Thymus (tissue), 14 donors: Measurements from ENCODE around the gene OR51B5. TPM values are rescaled to one million over a fixed set of nuclear protein-coding genes. Genes with fewer than 3 reads are reported as not detected.

Experiments used
- DNase-seq, 9 donors: peaks; one replicate each; pipeline ENCODE4 v3.0.0-alpha.2; 2013; ENCODE audit warnings: low spot score in 9 of 9, low read depth in 6 of 9, missing footprints in 1 of 9
- H3K27ac ChIP-seq, 2 donors: one replicate each; pipeline ENCODE4 v1.5.1; 2013; ENCODE audit warnings: control low read depth in 1 of 2, low read depth in 1 of 2, low read length in 1 of 2, mild to moderate bottlenecking in 1 of 2, moderate library complexity in 1 of 2
- H3K27me3 ChIP-seq, 2 donors: one replicate each; pipeline ENCODE4 v1.5.1; 2013; ENCODE audit warnings: low read length in 1 of 2; ENCODE audit not compliant: control insufficient read depth in 2 of 2, insufficient read depth in 1 of 2
- H3K36me3 ChIP-seq, 2 donors: one replicate each; pipeline ENCODE4 v1.5.1; 2013; ENCODE audit warnings: low read length in 1 of 2, mild to moderate bottlenecking in 1 of 2, moderate library complexity in 1 of 2; ENCODE audit not compliant: control insufficient read depth in 2 of 2, insufficient read depth in 2 of 2
- H3K4me1 ChIP-seq, 2 donors: one replicate each; pipeline ENCODE4 v1.5.1; 2013; ENCODE audit warnings: low read length in 2 of 2; ENCODE audit not compliant: control insufficient read depth in 2 of 2, insufficient read depth in 2 of 2
- H3K4me3 ChIP-seq, 2 donors: one replicate each; pipeline ENCODE4 v1.5.1; 2013; ENCODE audit warnings: low read length in 2 of 2, control low read depth in 1 of 2, mild to moderate bottlenecking in 1 of 2
- H3K9me3 ChIP-seq, 2 donors: one replicate each; pipeline ENCODE4 v1.5.1; 2013; ENCODE audit warnings: low read length in 1 of 2, mild to moderate bottlenecking in 1 of 2; ENCODE audit not compliant: control insufficient read depth in 2 of 2, insufficient read depth in 1 of 2
- WGBS: extraction: QIAGEN DNeasy Blood & Tissue Kit; methylation state at CpG from one replicate; pipeline ENCODE4 v1.1.7; 2013; 5-methylcytosine and 5-hydroxymethylcytosine counted together
- long read RNA-seq, 10 donors: transcript quantifications; one replicate each; lab custom pipeline, GENCODE V29; 2026
- polyA plus RNA-seq: library from polyadenylated mRNA; stranded (reverse); fragments of 200-250 nt; gene quantifications from one replicate; pipeline ENCODE4 v1.2.3, GENCODE V29; 2013
- total RNA-seq: library from RNA; stranded (reverse); fragments of 120-200 nt; gene quantifications from one replicate; pipeline ENCODE4 v1.2.4, GENCODE V29; 2013
- donor health status: healthy.

Gene OR51B5, protein sequence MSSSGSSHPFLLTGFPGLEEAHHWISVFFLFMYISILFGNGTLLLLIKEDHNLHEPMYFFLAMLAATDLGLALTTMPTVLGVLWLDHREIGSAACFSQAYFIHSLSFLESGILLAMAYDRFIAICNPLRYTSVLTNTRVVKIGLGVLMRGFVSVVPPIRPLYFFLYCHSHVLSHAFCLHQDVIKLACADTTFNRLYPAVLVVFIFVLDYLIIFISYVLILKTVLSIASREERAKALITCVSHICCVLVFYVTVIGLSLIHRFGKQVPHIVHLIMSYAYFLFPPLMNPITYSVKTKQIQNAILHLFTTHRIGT
- total RNA-seq (0.14 TPM), polyA plus RNA-seq (0.21 TPM)
- long read RNA-seq, donor 1, result 0 reads
- long read RNA-seq, donor 2, result 0 reads
- long read RNA-seq, donor 3, result 0 reads
- long read RNA-seq, donor 4, result 0 reads
- long read RNA-seq, donor 5, result 0 reads
- long read RNA-seq, donor 6, result 0 reads
- long read RNA-seq, donor 7, result 0 reads
- long read RNA-seq, donor 8, result 0 reads
- long read RNA-seq, donor 9, result 0 reads
- long read RNA-seq, donor 10, result 0 reads

DNA sequence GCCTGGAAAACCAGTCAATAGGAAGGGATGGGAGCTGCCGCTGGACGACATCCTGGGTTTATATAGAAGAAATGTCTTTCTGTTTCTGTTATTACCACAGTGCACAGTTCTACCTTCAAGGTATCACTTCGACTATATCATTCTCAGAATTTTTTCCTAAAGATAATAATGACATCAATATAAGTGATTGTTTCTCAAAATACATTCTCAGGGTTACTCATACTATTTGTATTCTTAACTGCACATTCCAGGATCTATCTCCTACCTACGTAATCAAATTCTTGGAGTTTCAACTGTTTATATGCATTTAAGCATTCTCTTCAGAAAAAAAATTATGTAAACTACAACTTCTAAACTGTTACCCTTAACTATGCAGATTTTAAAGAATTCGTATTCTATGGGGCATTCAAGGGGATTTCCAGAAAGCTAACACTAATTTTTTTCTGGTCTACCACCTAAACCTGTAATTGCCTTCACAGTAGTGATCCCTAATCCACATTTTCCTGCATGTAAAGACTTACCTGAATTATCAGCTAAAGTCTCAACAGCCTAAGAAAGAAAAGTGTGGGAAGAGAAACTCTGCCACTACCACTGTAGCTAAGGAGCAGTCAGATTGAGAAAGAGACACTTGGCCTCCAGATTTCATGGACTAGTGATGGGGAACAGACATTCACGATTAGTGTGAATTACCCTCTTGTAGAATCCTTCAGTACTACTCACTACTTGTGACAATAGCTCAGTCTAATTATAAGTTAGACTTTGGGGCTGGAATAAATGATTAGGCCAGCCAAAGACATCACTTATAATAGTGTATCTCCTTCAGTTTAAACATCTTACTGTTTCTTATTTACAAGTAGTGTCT, at the start of gene OR51B5:
Gene OR51B5, minus strand, starts transcription at position 51 of the 862 bp plus-strand sequence. Its CDS starts 0 bp downstream, at position 51.
- DNase-seq, result no peak
- no peak within 1 kb of the TSS for H3K4me3 ChIP-seq
- H3K4me1 ChIP-seq, result no peaks in the 10 kb centered on the region
- H3K27me3 ChIP-seq, result no peaks in the 10 kb centered on the region
- H3K36me3 ChIP-seq, result no peaks in the 10 kb centered on the region
- H3K27ac ChIP-seq, result no peak within 1 kb of the TSS
- 92% methylated on average over 6 of the region's 6 CpGs for WGBS
- no peaks in the 10 kb centered on the region for H3K9me3 ChIP-seq

DNA sequence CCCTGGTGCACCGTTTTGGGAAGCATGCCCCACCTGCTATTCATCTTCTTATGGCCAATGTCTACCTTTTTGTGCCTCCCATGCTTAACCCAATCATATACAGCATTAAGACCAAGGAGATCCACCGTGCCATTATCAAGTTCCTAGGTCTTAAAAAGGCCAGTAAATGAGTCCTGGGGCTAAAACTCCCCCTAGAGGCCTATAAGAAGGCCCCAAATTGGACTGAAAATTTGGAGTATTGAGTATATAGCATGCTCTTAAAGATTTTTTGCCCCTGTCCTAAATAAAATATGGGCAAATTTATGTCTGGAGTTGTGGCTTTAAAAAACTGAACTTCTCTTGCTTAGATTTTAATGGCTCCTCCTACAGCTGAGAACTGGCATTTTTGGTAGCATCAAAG, 46.9 kb upstream of the OR51B5 start:
- DNase-seq, result no peak
- Histone ChIP-seq H3K4me1 (no peaks in the 10 kb centered on the region), H3K36me3 (no peaks in the 10 kb centered on the region), H3K9me3 (no peaks in the 10 kb centered on the region), H3K4me3 (no peak overlapping the region), H3K27me3 (no peaks in the 10 kb centered on the region), H3K27ac (no peak overlapping the region)
- 92% methylated on average over 2 of the region's 2 CpGs for WGBS

DNA sequence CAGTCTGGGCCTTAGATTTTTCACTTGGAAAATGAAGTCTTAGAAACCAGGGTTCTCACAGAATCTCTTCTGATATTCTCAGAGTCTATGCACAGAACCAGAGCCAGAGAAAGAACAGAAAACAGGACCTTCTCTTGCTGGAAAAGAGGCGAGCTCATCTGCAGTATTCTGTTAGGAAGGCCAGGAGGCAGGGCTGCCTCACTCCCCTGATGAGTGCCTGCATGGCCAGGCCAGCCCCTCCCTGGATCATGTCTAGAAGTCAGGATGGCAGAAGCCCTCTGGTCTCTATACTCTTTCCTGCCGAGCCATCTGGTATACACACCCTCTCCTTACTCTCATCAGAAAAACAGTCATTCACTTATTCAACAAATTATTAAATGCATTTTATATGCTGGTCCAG, 41.0 kb upstream of the OR51B5 start:
- 92% methylated on average over 2 of the region's 2 CpGs for WGBS
- no peaks in the 10 kb centered on the region for H3K36me3 ChIP-seq
- H3K4me3 ChIP-seq, result no peak overlapping the region
- no peak for DNase-seq
- H3K27ac ChIP-seq, result no peak overlapping the region
- H3K4me1 ChIP-seq, result no peaks in the 10 kb centered on the region
- no peaks in the 10 kb centered on the region for H3K9me3 ChIP-seq
- no peaks in the 10 kb centered on the region for H3K27me3 ChIP-seq

DNA sequence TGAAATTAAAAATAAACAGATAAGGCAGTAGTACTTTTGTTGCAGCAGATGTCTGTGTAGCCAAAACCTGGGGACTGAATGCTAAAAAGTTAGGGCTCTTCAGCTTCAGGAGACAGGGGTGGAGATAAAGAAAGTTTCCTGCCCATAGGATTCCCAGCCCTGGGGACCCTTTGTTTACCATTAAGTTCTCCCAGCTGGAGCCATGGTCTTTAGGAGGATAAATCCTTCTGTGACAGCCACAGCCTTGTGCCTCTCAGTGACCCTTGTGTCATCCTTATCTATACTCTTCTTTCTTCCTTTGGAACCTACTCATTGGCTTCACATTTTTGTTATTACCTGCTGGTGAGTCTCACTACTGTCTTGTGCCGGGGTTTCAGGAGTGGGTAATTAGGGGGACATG, 40.3 kb upstream of the OR51B5 start, which contains the start of gene OR51M1:
Gene OR51M1, plus strand, starts transcription at position 237 of the 400 bp plus-strand sequence. CDS start 5,587 bp downstream, outside the sequence.
- Histone ChIP-seq H3K4me3 (no peak within 1 kb of the TSS), H3K9me3 (no peaks in the 10 kb centered on the region), H3K4me1 (no peaks in the 10 kb centered on the region), H3K27me3 (no peaks in the 10 kb centered on the region), H3K36me3 (no peaks in the 10 kb centered on the region), H3K27ac (no peak within 1 kb of the TSS)
- no peak for DNase-seq
- WGBS, result 90% methylated on average over 1 of the region's 1 CpG

DNA sequence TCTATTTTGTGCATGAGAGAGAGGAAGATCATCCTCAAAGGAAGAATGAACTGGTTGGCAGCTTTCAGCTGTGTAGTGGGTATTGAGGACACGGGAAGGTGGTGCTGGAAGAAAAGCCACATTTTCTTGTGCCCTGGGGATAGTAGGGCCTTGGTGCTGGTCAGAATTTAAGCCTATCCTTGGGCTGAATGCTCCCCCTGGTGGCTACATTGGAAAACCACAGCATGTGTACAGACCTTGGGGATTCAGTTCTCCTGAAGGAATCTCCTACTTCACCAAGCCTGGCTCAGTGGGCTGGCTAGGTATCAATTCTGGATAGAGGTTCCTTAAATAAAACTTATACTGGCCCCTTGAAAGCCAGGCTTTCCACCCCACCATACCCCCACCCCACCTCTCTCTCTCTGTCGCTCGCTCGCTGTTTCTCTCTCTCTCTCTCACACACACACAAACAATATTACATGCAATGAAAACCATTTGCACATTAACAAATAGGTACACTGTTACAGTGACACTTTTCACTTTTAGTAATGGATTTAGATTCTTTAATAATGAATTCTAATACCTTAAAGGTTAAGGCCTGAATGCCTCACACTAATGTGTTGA, 37.5 kb upstream of the OR51B5 start:
- Histone ChIP-seq H3K4me3 (no peak overlapping the region), H3K4me1 (no peaks in the 10 kb centered on the region), H3K27ac (no peak overlapping the region), H3K9me3 (no peaks in the 10 kb centered on the region), H3K36me3 (no peaks in the 10 kb centered on the region), H3K27me3 (no peaks in the 10 kb centered on the region)
- WGBS, result 82% methylated on average over 4 of the region's 4 CpGs
- peak in 4 of 9 donors; percentile 2 to 21 (median 11) for DNase-seq

DNA sequence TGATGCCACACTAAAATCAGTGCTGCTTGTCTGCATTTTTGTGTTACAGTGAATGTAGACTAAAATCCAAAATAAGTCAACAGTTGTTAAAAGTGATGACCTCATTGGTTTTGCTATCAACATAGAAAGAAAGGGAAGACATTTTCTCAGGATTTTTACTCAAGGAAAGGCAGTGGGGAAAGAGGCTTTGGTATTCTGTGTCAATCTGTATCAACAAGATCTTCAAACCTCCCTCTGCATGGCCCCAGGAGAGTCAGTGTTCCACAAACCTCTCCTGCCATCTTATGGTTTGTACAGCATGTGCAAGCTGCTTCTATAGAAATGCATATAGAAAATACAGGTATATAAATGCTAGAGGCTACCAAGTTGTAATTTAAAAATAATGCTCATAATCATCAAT, 26.5 kb upstream of the OR51B5 start:
- no peak overlapping the region for H3K27ac ChIP-seq
- DNase-seq, result no peak
- no peak overlapping the region for H3K4me3 ChIP-seq
- peaks cover 0 to 4% of the 10 kb centered on the region in 2 donors for H3K9me3 ChIP-seq
- no peaks in the 10 kb centered on the region for H3K36me3 ChIP-seq
- H3K27me3 ChIP-seq, result no peaks in the 10 kb centered on the region
- no peaks in the 10 kb centered on the region for H3K4me1 ChIP-seq

DNA sequence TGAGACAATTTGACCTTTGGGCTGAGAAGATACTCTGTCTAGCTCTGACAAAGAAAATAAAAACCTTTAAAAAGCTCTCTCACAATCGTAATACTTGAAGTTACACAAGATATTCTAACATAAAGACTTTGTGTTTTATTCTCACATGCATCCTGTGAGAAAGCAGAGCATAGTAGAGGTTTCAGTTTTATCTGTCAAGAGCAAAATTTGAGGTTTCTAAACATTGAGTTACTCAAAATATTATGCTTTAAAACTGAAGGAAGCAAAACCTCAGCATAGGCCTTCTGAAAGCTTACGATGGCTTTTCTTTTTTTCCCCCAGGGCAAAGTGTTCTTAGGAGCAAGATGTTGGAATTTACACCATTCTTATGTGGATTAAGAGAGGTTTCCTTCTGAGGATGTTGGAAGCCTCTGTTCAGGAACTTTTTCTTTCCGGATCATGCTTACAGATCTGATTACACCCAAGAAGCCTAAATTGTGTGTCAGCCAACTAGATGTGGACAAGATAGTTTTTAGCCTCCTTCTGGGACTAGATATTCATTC, 25.2 kb upstream of the OR51B5 start:
- no peak overlapping the region for H3K27ac ChIP-seq
- 62% methylated on average over 3 of the region's 3 CpGs for WGBS

DNA sequence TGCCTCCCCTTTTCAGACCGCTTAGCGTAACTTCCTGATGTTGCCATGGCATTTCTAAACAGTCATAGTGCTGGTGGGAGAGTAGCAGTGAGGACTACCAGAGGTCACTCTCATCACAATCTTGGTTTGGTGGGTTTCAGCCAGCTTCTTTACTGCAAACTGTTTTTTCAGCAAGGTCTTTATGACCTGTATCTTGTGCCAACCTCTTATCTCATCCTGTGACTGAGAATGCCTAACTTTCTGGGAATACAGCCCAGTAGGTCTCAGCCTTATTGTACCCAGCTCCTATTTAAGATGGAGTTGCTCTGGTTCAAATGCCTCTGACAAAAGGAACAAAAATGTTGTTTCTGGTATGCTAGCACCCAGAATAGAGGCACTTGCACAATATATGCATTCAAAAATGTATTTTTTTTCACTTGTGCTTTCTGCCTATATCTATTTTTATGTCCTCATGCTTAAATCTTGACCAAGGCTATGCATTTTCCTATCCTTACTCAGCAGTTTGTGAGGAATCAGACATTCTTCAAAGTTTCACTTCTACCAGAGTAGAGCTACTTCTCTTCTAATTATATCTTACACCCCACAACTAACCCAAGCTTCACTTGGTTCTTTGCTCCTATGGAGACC, 24.2 kb upstream of the OR51B5 start:
- DNase-seq, result no peak
- Histone ChIP-seq H3K27ac (no peak overlapping the region), H3K36me3 (no peaks in the 10 kb centered on the region), H3K4me1 (no peaks in the 10 kb centered on the region), H3K27me3 (no peaks in the 10 kb centered on the region), H3K4me3 (no peak overlapping the region), H3K9me3 (no peaks in the 10 kb centered on the region)
- WGBS, result 51% methylated on average over 2 of the region's 2 CpGs

More for the DNA sequence above, 25.2 kb upstream of the OR51B5 start:
- no peaks in the 10 kb centered on the region for H3K4me1 ChIP-seq
- no peaks in the 10 kb centered on the region for H3K36me3 ChIP-seq
- no peak overlapping the region for H3K4me3 ChIP-seq
- no peak for DNase-seq
- no peaks in the 10 kb centered on the region for H3K27me3 ChIP-seq
- peaks cover 0 to 4% of the 10 kb centered on the region in 2 donors for H3K9me3 ChIP-seq
